ENCODE data around the gene KCNQ1.

The KCNQ1 gene

DNA sequence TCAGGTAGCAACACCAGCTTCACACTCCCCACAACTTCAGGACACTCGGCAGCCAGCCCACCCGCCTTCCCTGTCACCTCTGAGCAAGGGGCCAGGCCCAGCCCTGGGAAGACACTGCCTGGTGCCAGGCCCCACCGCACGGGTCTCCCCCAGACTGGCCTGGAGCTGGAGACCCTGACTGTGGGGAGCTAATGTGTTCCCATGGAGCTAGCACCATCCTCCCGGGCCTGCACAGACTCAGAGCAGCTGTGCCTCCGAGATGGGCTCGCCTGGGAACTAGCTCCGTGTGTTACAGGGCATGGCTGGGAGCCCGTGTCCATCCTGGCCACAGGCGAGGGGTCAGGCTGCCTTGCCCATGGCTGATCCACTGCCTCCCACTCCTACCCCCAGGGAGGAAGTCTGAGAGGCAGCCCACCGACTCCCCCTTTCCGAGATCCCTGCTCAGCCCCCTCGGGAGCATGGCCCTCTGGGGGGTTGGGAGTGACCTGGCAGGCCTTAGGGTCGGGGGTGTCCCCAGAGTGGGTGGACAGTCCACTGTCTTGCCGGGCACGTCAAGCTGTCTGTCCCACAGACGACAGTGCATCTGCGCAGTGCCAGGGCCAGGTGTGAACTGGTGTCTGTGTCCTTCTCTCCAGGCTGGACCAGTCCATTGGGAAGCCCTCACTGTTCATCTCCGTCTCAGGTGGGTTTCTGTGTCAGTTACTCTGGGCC, 331.7 kb downstream of the KCNQ1 start:
- DNase-seq: no peak

DNA sequence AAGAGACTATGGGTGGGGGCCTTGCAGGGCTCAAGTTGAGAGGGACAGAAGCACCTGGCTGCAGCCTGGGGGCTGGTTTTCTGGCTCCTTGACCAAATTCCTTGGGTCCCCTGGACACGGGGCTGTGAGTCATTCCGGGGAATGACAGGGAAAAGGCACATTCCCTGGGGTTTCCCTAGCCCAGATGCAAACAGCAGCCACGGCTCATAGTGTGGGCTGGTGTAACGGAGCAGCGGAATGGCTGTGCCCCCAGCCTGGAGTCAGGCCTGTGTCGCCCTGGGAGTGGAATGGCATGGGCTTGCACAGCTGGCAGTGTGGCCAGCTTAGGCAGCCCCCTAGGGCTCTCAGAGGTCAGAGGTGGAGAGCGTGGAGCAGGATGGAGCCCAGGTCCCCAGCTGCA, 332.6 kb downstream of the KCNQ1 start:
- no peak for DNase-seq

DNA sequence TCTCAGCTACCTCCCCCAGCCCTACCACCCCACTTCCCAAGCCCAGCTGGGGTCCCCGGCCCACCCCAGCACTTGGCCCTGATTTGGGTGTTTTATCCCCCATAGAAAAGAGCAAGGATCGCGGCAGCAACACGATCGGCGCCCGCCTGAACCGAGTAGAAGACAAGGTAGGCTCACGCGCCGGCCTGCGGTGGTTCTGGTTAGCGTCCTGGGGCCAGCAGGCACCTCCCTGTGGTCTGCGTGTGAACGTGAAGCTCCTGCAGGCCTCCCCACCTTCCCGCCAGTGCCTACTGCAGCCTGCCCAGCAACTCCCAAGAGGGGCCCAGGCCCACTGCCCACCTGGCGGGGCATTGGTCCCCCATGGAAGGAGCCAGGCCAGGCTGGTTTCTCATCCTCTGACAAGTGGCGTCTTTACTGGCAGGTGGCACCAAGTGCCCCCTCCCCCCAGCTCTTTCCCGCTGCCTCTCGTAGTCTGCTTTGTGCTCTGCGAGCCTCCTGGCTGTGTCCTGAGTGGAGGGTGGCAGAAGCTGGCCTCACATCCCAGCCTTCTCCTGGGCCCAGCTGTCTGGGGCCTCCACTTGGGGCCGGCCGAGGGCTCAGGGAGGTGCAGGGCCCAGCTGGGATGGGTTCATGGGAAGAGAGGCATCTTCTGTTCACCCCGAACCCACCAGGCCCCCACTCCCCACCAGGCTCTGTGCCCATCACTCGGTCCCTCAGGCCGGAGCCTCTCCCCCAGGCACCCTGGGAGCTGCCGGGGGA, 333.2 kb downstream of the KCNQ1 start:
- DNase-seq: no peak

DNA sequence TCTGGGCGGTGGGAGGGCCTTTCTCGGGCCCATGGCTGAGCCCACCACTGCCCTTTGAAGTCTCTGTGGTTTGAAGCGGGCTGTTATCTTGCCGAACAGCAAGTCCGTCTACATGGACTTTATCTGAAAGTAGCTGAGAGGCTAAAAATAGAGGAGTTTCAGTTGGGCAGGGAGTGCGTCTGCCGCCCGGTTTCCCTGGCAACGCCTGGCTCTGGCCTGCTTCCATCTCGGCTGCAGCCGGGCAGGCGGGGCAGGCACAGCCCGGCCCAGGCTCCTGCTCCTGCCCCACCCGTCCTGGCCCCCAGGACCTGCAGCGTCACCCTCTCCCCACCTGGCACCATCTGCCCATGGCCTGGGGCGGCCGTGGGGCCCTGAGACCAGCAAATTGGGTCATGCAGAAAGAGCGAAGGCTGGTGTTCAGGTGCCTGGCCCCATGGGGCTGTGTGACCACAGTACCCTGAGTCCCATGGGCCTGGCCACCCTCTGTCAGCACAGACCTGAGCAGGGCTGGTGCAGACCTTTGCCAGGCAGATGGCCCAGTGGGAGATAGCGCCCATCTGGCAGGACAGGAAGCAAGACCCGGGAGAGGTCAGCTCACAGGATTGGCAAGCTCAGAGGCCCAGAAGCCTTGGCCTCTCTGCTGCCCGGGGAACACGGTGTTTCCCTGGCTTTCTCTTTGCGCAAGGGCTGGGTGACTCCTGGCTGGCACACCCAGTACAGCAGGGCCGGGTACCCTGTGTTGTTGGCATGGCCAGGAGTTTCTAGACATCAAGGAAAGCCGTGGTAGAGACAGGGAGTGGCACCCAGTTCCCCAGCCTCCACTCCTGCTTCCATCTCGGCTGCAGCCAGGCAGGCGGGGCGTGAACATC, 334.1 kb downstream of the KCNQ1 start:
- no peak for DNase-seq

DNA sequence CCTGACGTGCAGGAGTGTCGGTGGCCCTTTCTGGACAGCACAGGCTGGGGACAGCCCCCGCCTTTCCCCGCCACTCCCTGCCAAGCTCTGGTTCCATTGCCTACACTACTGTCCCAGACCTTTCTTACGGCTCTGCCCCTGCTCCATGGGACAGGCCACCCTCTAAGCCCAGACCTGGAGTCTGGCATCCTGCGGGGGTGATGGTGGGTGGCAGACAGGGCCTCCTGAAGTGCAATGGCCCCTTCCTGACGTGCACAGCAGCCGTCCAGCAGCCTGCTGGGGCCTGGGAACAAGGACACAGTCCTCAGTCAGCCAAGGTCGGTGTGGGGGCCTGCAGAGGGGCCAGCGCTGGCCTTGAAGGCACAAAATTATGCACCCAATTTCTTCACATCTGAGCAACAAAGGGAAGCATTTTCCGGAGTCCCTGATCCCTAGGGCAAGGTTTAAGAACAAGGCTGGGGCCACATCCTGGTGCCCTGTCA, 334.7 kb downstream of the KCNQ1 start:
- no peak for DNase-seq

DNA sequence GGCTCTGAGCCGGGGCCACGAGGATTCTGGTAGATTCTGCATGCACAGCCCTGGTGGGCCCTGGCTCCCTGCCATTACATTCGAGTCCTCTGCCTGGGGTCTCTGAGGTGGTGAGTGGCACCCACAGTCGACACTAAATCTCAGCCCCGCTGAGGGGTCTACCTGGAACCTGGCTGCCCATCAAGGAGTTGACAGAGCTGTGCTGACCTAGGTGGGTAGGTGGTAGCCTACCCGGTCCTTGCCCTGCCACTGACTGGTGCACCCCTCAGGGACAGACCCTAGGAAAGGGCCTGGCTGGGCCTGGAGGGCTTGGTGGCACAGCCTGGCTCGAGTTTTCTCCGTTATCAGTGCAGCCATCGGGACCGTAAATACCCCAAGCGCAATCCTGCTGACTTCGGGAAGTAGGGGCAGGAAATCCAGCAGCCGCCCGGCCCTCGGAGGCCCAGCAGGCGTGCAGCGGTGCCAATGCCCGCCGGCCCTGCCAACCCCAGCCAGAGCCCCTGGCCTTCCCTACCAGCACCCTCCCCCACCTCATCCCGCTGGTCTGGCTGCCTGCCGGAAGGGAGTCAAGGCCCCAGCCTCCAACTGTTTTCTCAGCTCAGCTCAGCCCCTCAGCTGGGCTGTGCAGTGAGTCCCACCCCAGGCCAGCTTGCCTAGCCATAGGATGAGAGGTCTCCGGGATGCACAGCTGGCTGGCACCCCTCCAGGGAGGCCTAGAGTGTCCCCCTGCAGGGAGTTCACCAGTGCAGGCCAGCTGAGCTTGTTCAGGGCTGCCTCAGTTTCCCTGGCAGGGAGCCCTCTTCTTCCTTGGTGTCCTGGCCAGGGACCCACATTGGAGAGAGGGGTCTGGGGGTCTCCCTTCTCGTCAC, 335.4 kb downstream of the KCNQ1 start:
- no peak for DNase-seq

DNA sequence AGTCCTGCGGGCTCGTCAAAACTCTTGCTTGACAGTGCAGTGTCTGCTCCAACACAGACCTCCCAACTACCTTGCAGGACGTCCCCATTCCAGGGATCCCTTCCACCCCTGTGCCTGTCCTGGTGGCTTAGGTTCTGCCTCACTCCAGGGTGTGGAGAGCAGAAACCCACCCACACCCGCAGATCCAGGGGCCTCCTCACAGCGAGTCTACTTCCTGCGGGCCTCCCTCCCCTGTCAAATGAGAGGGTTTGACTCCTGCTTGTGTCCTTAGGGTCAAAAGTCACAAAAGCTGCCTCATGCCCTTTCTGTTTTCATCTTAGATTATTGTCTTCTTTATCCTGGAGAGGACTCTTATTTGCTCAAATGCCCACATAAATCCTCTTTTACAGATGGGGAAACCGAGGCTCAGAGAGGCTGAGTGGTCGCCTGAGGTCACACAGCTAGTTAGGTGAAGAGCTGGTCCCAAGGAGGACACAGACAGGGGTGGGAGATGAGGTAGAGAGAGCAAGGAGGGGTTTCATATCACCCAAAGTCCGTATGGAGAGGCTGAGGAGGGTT, 336.1 kb downstream of the KCNQ1 start:
- DNase-seq: no peak

DNA sequence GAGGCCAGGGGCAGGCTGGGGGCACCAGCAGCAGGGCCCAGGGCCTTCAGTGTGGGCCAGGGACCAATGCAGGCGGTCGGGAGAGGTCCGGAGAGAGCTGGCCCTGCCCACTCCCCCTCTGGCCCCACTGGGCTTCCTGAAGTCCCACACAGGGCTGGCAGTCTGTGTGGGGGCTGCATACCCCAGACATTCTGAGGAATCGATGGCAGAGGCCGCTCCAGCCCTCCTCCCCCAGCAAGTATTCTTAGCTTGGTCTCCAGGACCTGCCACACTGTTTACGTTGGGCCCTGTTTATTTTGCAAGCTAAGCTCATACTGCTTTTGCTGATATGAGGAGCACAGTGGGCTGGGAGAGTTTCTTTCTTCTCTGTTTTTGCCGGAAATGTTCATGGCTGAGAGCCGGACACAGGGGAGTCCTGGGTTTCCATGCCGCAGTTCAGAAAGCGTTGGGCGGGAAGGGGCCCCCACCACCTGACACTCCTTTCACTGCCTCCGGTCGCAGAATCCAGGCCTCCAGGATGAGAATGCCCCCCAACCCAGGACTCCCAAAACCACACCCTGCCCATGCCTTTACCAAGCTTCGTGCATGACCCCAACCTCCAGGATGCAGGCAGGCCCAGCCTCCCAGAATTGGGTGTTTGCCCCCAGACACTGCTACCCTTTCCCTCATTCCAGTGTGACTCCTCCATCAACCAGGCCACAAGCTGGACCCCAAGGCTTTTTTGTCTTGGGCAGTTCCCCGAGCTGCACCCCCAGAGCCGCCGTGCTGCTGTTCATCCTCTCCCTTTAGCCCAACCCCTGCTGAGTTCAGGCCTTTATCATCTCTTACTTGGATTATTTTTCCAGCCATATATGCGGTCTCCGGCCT, 336.8 kb downstream of the KCNQ1 start:
- DNase-seq: no peak

DNA sequence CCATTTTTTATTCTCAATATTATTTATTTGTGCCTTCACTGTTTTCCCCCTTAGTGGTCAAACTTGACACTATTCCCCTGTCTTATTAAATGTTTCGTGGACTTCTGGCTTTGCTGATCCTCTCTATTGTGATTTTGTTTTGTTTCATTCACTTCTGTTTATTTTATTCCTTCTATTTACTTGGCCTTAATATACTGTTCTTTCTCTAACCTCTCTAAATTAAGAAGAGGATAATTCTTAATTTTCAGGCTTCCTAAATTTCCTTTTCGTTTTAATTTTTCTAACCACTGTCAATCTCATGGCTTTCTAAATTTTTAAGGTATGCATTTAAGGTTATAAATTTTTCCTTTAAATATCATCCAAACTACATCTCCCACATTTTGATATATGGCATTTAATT, 338.0 kb downstream of the KCNQ1 start:
- no peak for DNase-seq

DNA sequence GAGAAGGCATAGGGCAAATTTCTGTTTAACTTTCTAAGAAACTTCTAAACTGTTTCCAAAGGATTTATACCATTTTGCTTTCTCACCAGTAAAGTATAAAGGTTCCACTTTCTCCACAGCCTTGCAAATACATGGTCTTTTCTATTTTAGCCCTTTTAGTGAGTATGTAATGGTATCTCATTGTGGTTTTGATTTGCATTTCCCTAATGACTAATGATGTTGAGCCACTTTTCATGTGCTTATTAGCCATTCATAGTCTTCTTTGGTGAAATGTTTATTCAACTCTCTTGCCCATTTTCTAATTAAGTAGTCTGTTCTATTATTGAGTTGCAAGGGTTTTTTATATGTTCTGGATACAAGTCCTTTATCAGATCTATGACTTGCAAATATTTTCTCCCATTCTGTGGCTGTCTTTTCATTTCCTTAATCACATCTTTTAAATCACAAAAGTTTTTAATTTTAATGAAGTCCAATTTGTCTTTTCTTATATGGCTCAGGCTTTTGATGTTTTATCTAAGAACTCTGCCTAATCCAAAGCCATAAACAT, 338.8 kb downstream of the KCNQ1 start:
- no peak for DNase-seq

DNA sequence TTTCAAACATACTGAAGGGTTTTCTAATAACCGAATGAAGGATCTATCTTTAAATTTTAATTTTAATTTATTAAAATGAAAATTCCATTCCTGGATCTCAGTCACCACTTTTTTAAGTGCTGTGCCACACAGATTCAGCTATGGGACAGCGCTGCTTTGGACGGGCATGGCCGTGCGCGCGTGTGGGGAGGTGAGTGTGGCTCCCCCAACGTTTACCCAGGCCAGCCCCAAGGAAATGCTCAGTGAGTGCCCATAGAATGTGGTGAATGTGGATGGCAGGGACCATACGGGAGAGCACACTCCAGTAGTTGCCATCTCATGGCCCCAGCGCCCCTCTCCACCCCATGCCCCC, 343.0 kb downstream of the KCNQ1 start:
- DNase-seq: no peak

DNA sequence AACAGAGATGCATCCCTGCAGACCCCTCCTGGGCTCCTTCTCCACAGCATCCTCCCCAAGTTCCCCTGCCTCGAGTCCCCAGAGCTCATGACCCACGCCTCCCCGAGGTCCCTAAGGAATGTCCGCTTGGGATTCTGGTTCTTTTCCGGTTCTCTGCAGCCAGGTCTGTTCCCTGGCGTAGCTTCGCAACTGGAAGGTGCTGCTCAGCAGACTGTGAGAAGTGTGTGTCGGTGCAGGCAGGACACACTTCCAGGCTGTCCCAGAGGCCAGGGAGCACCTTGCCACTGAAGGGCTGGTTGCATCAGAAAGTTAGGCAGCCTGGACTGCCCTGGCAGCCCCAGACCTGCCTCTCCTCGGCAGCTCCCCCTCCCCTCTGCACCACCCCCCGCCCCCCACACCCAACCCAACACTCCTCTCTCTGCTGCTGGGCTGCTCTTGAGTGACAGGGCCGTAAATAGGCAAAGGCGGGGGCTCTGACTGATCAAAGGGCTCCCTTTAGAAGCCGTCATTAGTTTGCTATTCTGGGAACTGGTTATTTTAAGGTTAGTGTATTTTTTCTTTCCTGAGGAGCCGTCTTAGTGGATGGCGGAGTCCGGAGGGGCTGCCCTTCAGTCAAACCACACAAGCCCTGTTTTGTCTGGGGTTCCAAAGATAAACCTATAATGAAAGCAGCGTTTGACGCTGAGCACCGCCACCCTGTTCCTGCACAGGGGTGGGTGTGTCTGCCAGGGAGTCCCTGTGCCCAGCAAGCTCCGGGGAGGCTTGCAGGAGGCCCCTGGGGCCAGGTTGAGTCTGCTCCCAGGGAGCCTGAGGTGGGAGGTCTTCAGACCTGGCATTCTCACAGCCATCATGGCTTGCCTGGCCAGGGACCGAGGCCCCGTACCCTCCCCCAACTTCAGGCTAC, 343.6 kb downstream of the KCNQ1 start:
- no peak for DNase-seq

DNA sequence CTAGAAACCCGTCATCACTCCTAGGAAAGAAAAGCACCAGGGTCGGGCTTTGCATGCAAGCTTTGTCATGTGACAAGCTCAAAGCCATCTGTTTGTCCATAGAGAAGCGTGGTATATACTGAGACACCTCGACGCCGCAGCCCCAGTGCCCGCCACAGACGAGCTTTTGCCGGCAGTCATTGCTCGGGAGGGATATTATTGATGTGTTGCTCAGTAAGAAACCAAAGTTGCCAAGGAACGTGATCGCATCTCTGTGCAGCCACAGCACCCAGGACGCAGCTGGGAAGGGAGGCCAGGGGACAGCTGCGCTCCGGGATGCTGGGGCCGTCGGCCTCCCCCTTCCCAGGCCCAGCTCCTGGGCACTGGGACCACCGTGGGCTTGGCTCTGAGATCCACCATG, 344.5 kb downstream of the KCNQ1 start:
- DNase-seq: no peak

DNA sequence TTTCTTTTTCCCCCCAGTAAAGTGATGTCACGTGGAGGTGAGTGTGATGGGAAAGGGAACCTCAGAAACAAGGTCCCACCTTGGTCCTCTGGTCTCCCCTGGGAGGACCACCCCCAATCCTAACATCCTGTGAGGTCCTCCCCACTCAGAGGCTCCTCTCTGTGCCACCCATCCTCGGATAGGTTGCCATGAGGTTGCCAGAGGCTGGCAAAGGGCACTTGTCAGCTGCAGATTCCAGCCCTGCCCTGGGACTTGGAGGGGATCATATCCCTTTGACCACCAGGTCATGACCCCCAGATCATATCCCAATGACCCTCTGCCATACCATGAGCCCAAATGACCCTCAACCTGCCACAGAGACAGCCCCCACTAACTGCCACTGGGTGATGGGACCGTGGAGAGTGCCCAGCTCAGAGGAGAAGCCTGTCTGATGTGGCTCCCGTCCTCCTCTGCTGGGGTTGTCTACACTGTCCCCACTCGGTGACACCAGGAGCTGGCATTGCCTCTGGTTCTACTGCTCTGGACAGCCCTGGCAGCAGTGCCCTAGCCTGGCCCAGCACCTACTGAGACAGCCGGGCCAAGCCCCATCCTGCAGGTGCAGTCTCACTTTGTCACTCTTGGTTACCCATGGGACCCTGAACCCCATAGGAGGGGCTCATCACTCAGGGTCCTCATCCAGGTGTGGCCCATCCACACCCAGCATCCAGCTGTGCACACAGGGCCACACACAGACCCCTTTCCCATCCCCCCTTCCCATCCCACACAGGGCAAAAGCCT, 345.2 kb downstream of the KCNQ1 start:
- no peak for DNase-seq

DNA sequence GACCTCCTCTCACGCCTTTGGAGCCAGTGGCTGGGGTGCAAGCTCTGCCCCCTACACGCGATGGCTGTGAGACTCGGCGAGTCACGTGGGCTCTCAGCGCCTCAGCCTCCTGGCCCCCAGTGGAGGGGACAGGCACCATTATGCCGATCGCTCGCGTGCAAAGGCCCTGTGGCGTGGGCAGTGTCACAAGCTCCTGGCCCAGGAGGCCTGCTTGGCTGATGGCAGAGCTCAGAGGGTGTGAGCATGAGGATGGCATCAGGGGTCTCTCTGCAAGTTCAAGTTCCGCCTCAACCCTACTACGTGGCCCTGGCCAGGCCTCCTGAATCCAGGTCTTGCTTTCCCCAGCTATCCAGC, 345.7 kb downstream of the KCNQ1 start:
- no peak for DNase-seq

DNA sequence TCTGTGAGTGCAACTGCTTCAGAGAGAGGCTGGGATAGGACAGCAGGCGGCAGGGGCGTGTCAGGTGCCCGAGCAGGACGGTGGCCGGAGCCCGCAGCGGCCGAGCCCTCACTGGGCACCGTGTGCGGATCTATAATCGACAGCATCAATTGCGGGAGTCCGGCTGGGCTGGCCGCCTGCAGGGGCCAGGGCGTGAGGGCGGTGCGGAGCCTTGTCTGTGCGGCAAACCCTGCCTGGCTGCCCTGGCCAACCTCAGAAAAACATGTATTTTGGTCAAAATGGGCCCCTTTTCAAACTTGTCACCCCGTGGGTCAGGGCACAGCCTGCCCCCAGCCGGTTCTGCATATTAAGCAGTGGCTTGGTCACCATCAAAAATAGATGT, 346.3 kb downstream of the KCNQ1 start:
- DNase-seq: no peak

DNA sequence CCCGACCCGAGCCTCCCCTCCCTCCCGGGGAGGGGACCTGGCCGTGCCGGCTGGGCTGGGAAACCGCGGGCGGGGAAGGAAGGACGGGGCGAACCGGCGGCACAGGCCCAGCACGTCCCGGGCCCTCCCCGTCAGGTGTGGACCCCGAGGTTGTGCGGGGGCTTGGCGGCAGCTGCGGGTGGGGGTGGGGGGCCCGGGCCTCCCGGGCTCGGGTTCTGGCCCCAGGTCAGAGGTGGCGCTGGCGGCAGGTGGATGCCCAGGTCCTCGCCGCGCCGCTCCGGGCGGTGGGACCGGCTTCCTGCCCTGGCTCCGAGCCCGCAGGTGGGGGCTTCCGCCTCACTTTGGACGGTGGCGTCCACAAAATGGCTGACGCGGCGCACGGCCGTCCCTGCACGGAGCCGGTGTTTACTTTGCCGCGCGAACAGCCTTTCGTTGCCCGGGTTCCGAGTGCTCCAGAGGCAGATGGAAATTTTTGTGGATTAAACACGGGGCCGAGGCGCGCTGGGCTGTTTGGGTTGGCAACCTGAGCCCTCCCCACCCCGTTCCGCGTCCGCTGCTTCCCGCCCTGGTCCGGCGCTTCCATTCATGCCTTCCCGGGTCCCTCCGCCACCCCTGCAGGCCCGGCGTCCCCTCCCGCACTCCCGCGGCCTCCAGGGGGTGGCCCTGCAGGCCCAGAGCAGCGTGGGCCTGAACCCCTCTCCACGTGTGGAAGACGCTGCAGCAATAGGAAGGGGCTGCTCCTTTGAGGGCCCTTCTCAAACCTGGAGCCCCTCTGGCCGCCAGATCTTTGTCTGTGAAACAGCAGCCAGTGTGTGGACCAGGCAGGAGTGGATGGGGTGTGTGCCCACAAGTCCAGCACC, 346.9 kb downstream of the KCNQ1 start:
- no peak for DNase-seq
